GM18526 (cell line): ENCODE results near the gene SLC25A26.

Experiments
- POLR2A ChIP-seq: IDR thresholded peaks from 3 replicates; pipeline ENCODE4 v1.6.1; 2011; ENCODE audit not compliant: insufficient read length; ENCODE audit errors: extremely low read depth

SLC25A26 gene

GRCh38 chr3:66413151-66413751 lies 192.4 kb downstream of the SLC25A26 start:
- no peak for TF ChIP-seq POLR2A

- TF ChIP-seq POLR2A: no peak
Observed at GRCh38 chr3:66414846-66415245, 194.0 kb downstream of the SLC25A26 start.

GRCh38 chr3:66415867-66416428 lies 195.1 kb downstream of the SLC25A26 start:
- TF ChIP-seq POLR2A: no peak

DNA sequence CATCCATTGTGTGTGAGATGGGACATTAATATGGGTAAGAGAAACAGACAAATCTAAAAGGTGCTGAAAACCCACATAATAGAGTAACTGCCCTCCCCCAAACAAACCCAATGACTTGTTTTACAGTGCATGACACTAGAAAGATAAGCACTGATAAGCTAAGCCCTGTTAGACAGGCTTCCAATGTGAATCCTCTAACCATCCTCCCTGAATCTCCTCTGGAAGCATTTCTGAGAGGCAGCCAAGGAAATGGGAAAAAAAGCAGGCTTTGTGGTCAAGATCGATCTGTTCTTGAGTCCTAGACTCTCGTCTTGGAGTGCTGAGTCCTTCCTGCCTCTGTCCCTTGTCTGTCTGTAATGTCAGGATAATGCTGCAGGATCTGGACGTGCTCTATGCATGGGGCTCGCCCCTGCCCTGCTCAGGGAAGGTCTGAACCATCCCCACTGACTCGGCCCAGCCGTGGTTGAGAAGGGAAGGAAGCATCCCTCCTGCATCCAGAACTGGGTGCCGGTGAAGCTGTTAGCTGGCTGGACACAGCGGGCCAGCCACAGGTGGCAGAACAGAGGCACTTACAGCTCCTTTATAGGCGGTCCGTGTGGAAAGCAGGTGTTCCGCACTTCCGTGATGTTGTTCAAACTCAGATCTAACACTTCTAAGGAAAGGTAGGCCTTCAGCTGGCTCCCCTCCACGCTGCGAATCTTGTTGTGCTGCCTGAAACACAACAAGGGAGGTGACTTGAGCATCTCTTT lies 195.9 kb downstream of the SLC25A26 start:
- TF ChIP-seq POLR2A: no peak

DNA sequence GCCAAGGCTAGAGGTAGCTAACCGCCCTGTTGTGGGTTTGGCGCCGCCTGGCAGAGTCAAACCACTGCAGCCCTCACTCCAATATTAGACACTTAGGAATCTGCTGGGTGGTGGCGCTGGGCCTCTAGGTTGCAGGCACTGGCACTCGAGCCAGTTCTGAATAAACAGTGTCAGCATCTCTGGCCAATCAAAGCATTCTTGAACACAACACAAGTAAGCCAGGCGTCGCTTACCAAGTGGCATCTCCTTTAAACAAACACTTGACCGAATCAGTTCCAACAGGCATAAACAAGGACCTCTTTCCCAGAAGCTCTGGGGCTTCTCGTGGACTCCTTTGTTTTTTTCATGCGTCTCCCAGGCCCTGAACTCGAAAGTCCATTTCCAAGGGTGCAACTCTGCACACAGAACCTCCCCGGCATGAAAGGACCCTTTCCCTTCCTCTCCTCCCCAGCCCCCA lies 197.7 kb downstream of the SLC25A26 start:
- no peak for TF ChIP-seq POLR2A

DNA sequence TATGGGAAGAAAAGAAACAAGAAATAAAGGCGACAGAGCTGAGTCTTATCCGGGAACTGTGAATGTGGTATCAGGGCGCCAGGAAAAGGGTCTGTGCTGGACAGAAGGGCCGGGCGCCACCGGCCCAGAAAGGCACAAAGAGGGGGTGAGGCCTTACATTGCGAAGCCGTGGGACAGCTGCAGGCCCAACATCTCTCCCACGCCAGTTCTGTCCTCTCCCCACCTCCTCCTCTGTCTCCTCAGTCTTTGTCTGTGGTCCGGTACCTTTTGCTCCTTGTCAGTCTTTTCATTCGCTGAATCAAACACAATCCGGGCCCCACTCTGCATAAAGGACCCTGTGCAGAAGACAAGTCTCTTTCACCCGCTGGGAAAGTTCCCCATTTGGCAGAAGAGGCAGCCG lies 198.2 kb downstream of the SLC25A26 start:
- TF ChIP-seq POLR2A: no peak

DNA sequence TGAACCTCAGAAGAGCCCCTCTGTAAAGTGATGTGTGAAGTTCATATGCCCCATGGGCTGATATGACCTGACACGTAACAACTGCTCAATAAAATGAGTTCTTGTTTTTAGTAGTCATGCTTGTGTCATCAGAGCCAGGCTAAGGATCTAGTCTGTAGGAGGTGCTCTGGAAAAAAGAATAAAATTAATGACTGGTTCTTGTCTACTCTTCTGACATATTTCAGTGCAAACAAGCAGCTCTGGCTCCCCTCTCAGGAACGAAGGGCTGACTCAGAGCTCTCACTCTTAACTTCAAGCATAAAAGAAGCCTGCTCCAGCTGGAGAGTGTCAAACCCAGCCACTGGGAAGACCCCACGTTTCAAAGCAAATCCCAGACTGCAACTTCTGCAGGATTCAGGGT lies 203.0 kb downstream of the SLC25A26 start:
- TF ChIP-seq POLR2A: no peak

GRCh38 chr3:66425032-66425431 lies 204.2 kb downstream of the SLC25A26 start:
- no peak for TF ChIP-seq POLR2A

DNA sequence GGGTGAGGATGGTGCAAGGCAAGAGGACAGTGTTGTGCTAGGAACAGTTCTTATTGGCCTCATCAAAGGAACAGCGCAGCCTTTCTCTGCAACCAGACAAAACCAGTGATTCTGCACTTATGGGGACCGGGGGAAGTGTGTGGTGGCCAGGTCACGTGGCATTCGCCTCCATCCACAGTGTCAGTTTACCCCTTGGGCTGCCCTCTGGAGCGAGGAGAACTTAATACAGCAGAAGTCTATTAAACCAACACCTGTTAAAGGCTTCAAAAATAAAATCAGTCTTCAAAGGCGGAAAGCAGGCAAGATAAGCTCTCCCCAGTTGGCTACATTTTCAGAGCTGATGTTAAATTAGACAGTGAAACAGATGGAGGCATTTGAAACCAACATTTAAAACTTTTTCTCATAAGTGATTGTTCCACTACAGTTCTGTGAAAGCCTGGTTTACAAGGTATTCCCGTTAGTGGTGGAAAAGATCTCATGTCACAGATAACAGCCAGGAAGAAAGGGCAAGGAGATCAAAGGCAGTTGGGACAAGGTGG lies 204.8 kb downstream of the SLC25A26 start:
- TF ChIP-seq POLR2A: no peak

GRCh38 chr3:66426135-66426534 lies 205.3 kb downstream of the SLC25A26 start:
- no peak for TF ChIP-seq POLR2A

- no peak for TF ChIP-seq POLR2A
Observed at GRCh38 chr3:66427352-66427751, 206.6 kb downstream of the SLC25A26 start.

DNA sequence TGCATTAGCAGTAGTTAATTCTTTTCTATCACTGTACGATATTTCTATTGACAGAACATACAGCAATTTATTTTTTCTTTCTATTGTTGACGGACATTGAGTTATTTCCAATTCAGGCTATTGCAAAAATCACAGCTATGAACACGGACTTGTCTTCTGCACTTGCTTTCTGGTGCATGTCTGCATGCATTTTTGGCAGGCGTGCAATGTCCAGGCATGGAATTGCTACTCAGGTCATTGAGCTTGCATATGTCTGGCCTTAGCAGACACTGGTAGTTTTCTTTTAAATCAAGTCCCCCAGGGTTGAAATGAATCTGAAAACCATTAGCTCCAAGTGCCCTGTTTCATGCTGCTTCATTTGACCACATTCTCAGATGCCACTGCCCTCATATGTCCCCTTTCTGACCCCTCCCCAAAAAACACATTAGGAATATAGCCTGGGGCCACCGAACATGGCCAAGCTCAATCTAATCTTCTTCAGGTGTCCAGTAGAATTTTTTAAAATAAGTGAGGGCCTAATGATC lies 207.2 kb downstream of the SLC25A26 start:
- TF ChIP-seq POLR2A: no peak
